Measurements from ENCODE around the gene LRRIQ1.

Gene LRRIQ1

GRCh38 chr12:85057370-85057963 is 21.3 kb downstream of the LRRIQ1 start:
- no peak for DNase-seq (ENCODE audit: low read depth in 2 of 2)

GRCh38 chr12:85058339-85058738 is 22.2 kb downstream of the LRRIQ1 start:
- DNase-seq (ENCODE audit: low read depth in 2 of 2), result no peak

- DNase-seq (ENCODE audit: low read depth in 2 of 2), result no peak
Measured at GRCh38 chr12:85059594-85059993, 23.4 kb downstream of the LRRIQ1 start.

- DNase-seq (ENCODE audit: low read depth in 2 of 2), result no peak
Measured at GRCh38 chr12:85060916-85061315, 24.8 kb downstream of the LRRIQ1 start.

- DNase-seq (ENCODE audit: low read depth in 2 of 2), result no peak
Measured at GRCh38 chr12:85065837-85066482, 29.8 kb downstream of the LRRIQ1 start.

GRCh38 chr12:85072826-85073225 is 36.7 kb downstream of the LRRIQ1 start:
- no peak for DNase-seq (ENCODE audit: low read depth in 2 of 2)

GRCh38 chr12:85076688-85077430 is 40.7 kb downstream of the LRRIQ1 start:
- DNase-seq (ENCODE audit: low read depth in 2 of 2), result no peak

GRCh38 chr12:85085066-85085465 is 48.9 kb downstream of the LRRIQ1 start:
- DNase-seq (ENCODE audit: low read depth in 2 of 2), result no peak

- DNase-seq (ENCODE audit: low read depth in 2 of 2), result no peak
Measured at GRCh38 chr12:85089792-85090191, 53.6 kb downstream of the LRRIQ1 start.

- no peak for DNase-seq (ENCODE audit: low read depth in 2 of 2)
Measured at GRCh38 chr12:85092814-85093370, 56.7 kb downstream of the LRRIQ1 start.

- DNase-seq (ENCODE audit: low read depth in 2 of 2), result no peak
Measured at GRCh38 chr12:85095501-85095900, 59.4 kb downstream of the LRRIQ1 start.

GRCh38 chr12:85130646-85131045 is 94.5 kb downstream of the LRRIQ1 start:
- no peak for DNase-seq (ENCODE audit: low read depth in 2 of 2)

GRCh38 chr12:85138833-85139232 is 102.7 kb downstream of the LRRIQ1 start:
- no peak for DNase-seq (ENCODE audit: low read depth in 2 of 2)

- no peak for DNase-seq (ENCODE audit: low read depth in 2 of 2)
Measured at GRCh38 chr12:85147331-85147730, 111.2 kb downstream of the LRRIQ1 start.

GRCh38 chr12:85152311-85152729 is 116.2 kb downstream of the LRRIQ1 start:
- no peak for DNase-seq (ENCODE audit: low read depth in 2 of 2)

- no peak for DNase-seq (ENCODE audit: low read depth in 2 of 2)
Measured at GRCh38 chr12:85155791-85156190, 119.6 kb downstream of the LRRIQ1 start.

GRCh38 chr12:85156569-85156968 is 120.4 kb downstream of the LRRIQ1 start:
- no peak for DNase-seq (ENCODE audit: low read depth in 2 of 2)

- DNase-seq (ENCODE audit: low read depth in 2 of 2), result no peak
Measured at GRCh38 chr12:85157035-85157603, 121.0 kb downstream of the LRRIQ1 start.

- DNase-seq (ENCODE audit: low read depth in 2 of 2), result no peak
Measured at GRCh38 chr12:85163752-85164321, 127.7 kb downstream of the LRRIQ1 start.

- DNase-seq (ENCODE audit: low read depth in 2 of 2), result no peak
Measured at GRCh38 chr12:85179680-85180270, 143.6 kb downstream of the LRRIQ1 start.

- no peak for DNase-seq (ENCODE audit: low read depth in 2 of 2)
Measured at GRCh38 chr12:85182699-85183098, 146.5 kb downstream of the LRRIQ1 start.

GRCh38 chr12:85183855-85184254 is 147.7 kb downstream of the LRRIQ1 start:
- no peak for DNase-seq (ENCODE audit: low read depth in 2 of 2)

Measured in stimulated activated CD4-positive, alpha-beta T cell treated with anti-CD3 and anti-CD28 coated beads, Interleukin-1b, Interleukin-23, amount 100 ng/mL, for 1 hour (primary cell).